Esophagus muscularis mucosa (tissue), 4 donors: ENCODE data around the gene ZNF597. TPM values are rescaled to one million over a fixed set of nuclear protein-coding genes. Genes with fewer than 3 reads are reported as not detected.

ENCODE experiments used
- DNase-seq: peaks from one replicate; pipeline ENCODE4 v3.0.0-alpha.2; 2017; ENCODE audit errors: extremely low spot score
- H3K27ac ChIP-seq, 4 donors: fragments of 200-600 bp; sonication (generic); replicated peaks in 1 of 4; 1 replicate in 3 of 4; 2 replicates in 1 of 4; pipeline ENCODE4 v1.5.1; 2016 to 2019; ENCODE audit warnings: mild to moderate bottlenecking in 1 of 4
- H3K27me3 ChIP-seq, 4 donors: fragments of 200-600 bp; sonication (generic); one replicate each; pipeline versions ENCODE4 v1.5.1 to v1.6.0; 2016 to 2019
- H3K36me3 ChIP-seq, 4 donors: fragments of 200-600 bp; sonication (generic); one replicate each; pipeline ENCODE4 v1.5.1; 2016 to 2019
- H3K4me1 ChIP-seq, 4 donors: fragments of 200-600 bp; sonication (generic); one replicate each; pipeline ENCODE4 v1.5.1; 2016 to 2019
- H3K4me3 ChIP-seq, 4 donors: fragments of 200-600 bp; sonication (generic); 1 replicate in 2 of 4; 2 replicates in 2 of 4; pipeline ENCODE4 v1.5.1; 2016 to 2019; ENCODE audit warnings: mild to moderate bottlenecking in 4 of 4, moderate library complexity in 1 of 4
- H3K9me3 ChIP-seq, 4 donors: fragments of 200-600 bp; sonication (generic); 1 replicate in 3 of 4; 2 replicates in 1 of 4; pipeline ENCODE4 v1.5.1; 2016 to 2019
- CTCF ChIP-seq, 3 experiments: fragments of 200-600 bp in 2 of 3; fragments of 450-650 bp in 1 of 3; sonication (generic) in 2 of 3; IDR thresholded peaks; one replicate each; pipeline ENCODE4 v1.5.1; 2017 to 2019; ENCODE audit warnings: antibody characterized with exemption in 3 of 3, mild to moderate bottlenecking in 2 of 3, moderate library complexity in 1 of 3
- EP300 ChIP-seq: sonication (generic); formaldehyde crosslinking; IDR thresholded peaks from one replicate; pipeline ENCODE4 v1.6.1; 2017; ENCODE audit warnings: antibody characterized with exemption
- POLR2A ChIP-seq: fragments of 450-650 bp; IDR thresholded peaks from one replicate; pipeline ENCODE4 v1.6.1; 2017; ENCODE audit warnings: antibody characterized with exemption, moderate library complexity, mild to moderate bottlenecking, low read depth
- POLR2AphosphoS5 ChIP-seq, 2 donors: sonication (generic); formaldehyde crosslinking; IDR thresholded peaks; one replicate each; pipeline ENCODE4 v1.6.1; 2017; ENCODE audit warnings: antibody characterized with exemption in 2 of 2
- WGBS: methylation state at CpG from one replicate; pipeline ENCODE4 v1.1.5; 2018; 5-methylcytosine and 5-hydroxymethylcytosine counted together
- intact Hi-C: fragments of 100-400 bp; cut with DNase I; formaldehyde crosslinking; loops from one replicate; pipeline ENCODE4 v1.15.1; 2023
- total RNA-seq, 4 donors: library from RNA; depleted of rRNA; stranded (reverse); fragments of >200 nt; gene quantifications; one replicate each; pipeline versions ENCODE4 v1.1.0 to v1.2.1, GENCODE V29; 2016

Gene ZNF597
- total RNA-seq, 4 donors from 2014 or later: 1.5 to 2.2 (median 1.8) TPM

GRCh38 chr16:3482659-3483241, 39.4 kb upstream of the ZNF597 start:
- WGBS: 94% methylated on average over 18 of the region's 18 CpGs
- H3K4me1 ChIP-seq: peaks cover 0 to 3% (median 0%) of the 10 kb centered on the region in 4 donors
- H3K9me3 ChIP-seq: no peaks in the 10 kb centered on the region
- no peaks in the 10 kb centered on the region for H3K27me3 ChIP-seq
- no peak overlapping the region for H3K4me3 ChIP-seq
- DNase-seq: no peak
- H3K36me3 ChIP-seq: peaks cover 54 to 96% (median 88%) of the 10 kb centered on the region in 4 donors
- intact Hi-C loops: no loop called here
- no peak for TF ChIP-seq POLR2AphosphoS5 (IDR thresholded peaks at IDR 0.05)
- TF ChIP-seq CTCF (IDR thresholded peaks at IDR 0.05): no peak
- TF ChIP-seq POLR2A: no peak
- no peak for TF ChIP-seq EP300
- H3K27ac ChIP-seq: no peak overlapping the region

GRCh38 chr16:3481696-3482658, 38.7 kb upstream of the ZNF597 start:
- Histone ChIP-seq H3K4me1 (peaks cover 0 to 3% (median 0%) of the 10 kb centered on the region in 4 donors), H3K27ac (no peak overlapping the region), H3K36me3 (peaks cover 49 to 92% (median 85%) of the 10 kb centered on the region in 4 donors), H3K27me3 (no peaks in the 10 kb centered on the region), H3K4me3 (no peak overlapping the region), H3K9me3 (no peaks in the 10 kb centered on the region)
- 93% methylated on average over 32 of the region's 32 CpGs for WGBS
- TF ChIP-seq CTCF (IDR thresholded peaks at IDR 0.05) (no peak), EP300 (no peak), POLR2A (no peak), POLR2AphosphoS5 (IDR thresholded peaks at IDR 0.05) (no peak)
- intact Hi-C loops: no loop called here
- no peak for DNase-seq

- 71% methylated on average over 15 of the region's 18 CpGs for WGBS
- Histone ChIP-seq H3K4me3 (no peak overlapping the region), H3K36me3 (peaks cover 47 to 88% (median 81%) of the 10 kb centered on the region in 4 donors), H3K27me3 (no peaks in the 10 kb centered on the region), H3K9me3 (no peaks in the 10 kb centered on the region), H3K27ac (no peak overlapping the region), H3K4me1 (peaks cover 0 to 7% (median 1%) of the 10 kb centered on the region in 4 donors)
- TF ChIP-seq POLR2AphosphoS5 (IDR thresholded peaks at IDR 0.05) (no peak), CTCF (IDR thresholded peaks at IDR 0.05) (no peak), EP300 (no peak), POLR2A (no peak)
- intact Hi-C loops: no loop called here
- DNase-seq: no peak
Observed at GRCh38 chr16:3480901-3481695, 37.8 kb upstream of the ZNF597 start.

- Histone ChIP-seq H3K27ac (no peak overlapping the region), H3K27me3 (no peaks in the 10 kb centered on the region), H3K4me1 (peaks cover 0 to 14% (median 6%) of the 10 kb centered on the region in 4 donors), H3K4me3 (no peak overlapping the region), H3K9me3 (no peaks in the 10 kb centered on the region), H3K36me3 (peaks cover 33 to 75% (median 70%) of the 10 kb centered on the region in 4 donors)
- no peak for DNase-seq
- TF ChIP-seq POLR2A: no peak
- no peak for TF ChIP-seq EP300
- no peak for TF ChIP-seq POLR2AphosphoS5 (IDR thresholded peaks at IDR 0.05)
- no peak for TF ChIP-seq CTCF (IDR thresholded peaks at IDR 0.05)
- WGBS: 91% methylated on average over 12 of the region's 12 CpGs
- intact Hi-C loops: no loop called here
Observed at GRCh38 chr16:3479654-3480216, 36.4 kb upstream of the ZNF597 start.
